ENCODE measurements around the gene APEH.

Gene APEH

DNA sequence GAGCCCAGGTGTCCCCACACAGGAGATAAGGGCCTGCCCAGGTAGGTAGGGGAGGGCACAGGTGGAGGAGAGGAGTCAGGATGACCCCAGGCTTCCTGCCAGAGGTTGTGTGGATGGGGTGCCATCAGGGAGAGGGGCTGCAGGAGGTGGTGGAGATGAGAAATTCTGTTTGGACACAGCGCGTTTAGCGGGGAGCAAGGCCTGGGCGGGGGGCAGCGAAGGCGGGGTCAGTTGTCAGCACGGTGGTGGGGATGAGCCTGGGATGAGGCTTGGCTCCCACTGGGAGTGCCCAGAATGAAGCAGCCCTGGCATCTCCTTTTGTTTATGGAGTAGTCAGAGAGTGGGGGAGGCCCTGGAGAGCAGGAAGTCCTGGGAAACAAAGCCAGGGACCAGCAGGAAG, 29.8 kb downstream of the APEH start:
- H3K27ac ChIP-seq: no peak overlapping the region
- no peak overlapping the region for H3K4me3 ChIP-seq
- no peak for DNase-seq (ENCODE audit: low spot score)
- TF ChIP-seq CTCF (IDR thresholded peaks at IDR 0.05): no peak

GRCh38 chr3:49704629-49705028, 30.5 kb downstream of the APEH start:
- no peak for TF ChIP-seq CTCF (IDR thresholded peaks at IDR 0.05)
- Histone ChIP-seq H3K4me3 (no peak overlapping the region), H3K27ac (no peak overlapping the region)
- DNase-seq (ENCODE audit: low spot score): no peak

- Histone ChIP-seq H3K27ac (no peak overlapping the region), H3K4me3 (no peak overlapping the region)
- no peak for TF ChIP-seq CTCF (IDR thresholded peaks at IDR 0.05)
- DNase-seq (ENCODE audit: low spot score): no peak
Observed at GRCh38 chr3:49705390-49705960, 31.3 kb downstream of the APEH start.

GRCh38 chr3:49706456-49707112, 32.4 kb downstream of the APEH start:
- H3K4me3 ChIP-seq: no peak overlapping the region
- no peak overlapping the region for H3K27ac ChIP-seq
- DNase-seq (ENCODE audit: low spot score): no peak
- TF ChIP-seq CTCF (IDR thresholded peaks at IDR 0.05): no peak

- DNase-seq (ENCODE audit: low spot score): no peak
- TF ChIP-seq CTCF (IDR thresholded peaks at IDR 0.05): no peak
Observed at GRCh38 chr3:49707113-49707480, 32.9 kb downstream of the APEH start.

GRCh38 chr3:49709852-49710251, 35.7 kb downstream of the APEH start:
- no peak for TF ChIP-seq CTCF (IDR thresholded peaks at IDR 0.05)
- DNase-seq (ENCODE audit: low spot score): no peak
- Histone ChIP-seq H3K4me3 (no peak overlapping the region), H3K27ac (no peak overlapping the region)

More at GRCh38 chr3:49707113-49707480, 32.9 kb downstream of the APEH start:
- Histone ChIP-seq H3K27ac (no peak overlapping the region), H3K4me3 (no peak overlapping the region)

DNA sequence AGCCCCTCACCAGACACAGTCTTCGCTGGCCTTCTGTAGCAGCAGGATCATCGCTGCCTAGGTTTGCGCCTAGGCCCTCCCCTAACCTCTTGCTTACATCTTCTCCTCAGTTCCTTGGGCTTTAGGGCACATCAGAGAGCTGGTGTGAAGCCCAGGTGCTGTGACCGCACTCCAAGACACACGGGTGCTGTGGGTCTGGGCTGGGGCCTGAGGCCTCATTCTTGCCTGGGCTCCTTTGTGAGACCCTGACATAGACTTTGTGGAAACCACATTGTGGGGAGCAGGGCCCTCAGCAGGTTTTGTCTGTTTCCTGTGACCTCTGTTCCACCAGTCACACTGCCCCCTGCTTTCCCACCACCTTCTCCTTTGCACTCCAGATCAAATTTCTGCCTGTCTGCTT, 37.3 kb downstream of the APEH start:
- no peak for DNase-seq (ENCODE audit: low spot score)
- Histone ChIP-seq H3K27ac (no peak overlapping the region), H3K4me3 (no peak overlapping the region)
- no peak for TF ChIP-seq CTCF (IDR thresholded peaks at IDR 0.05)

All from coronary artery (tissue), 2 donors.